ENCODE measurements around the gene TIMP4.

- TF ChIP-seq CTCF (IDR thresholded peaks at IDR 0.05) = no peak
- TF ChIP-seq EZH2 (IDR thresholded peaks at IDR 0.05; ENCODE audit: borderline replicate concordance, insufficient read depth, low read depth, low read length, poor library complexity, severe bottlenecking) = no peak
Measured at GRCh38 chr3:12181301-12181700, 22.6 kb upstream of the TIMP4 start.
